Panc1 (cell line): ENCODE results near the gene RAD51AP1. TPM values are rescaled to one million over a fixed set of nuclear protein-coding genes. Genes with fewer than 3 reads are reported as not detected.

Experiments
- ATAC-seq: fragments of 200-7000 bp; cut with Tn5 transposase; 2 replicates; pipeline ENCODE4 v1.9.1; 2020; ENCODE audit warnings: mild to moderate bottlenecking, moderate library complexity
- BruUV-seq: library from RNA; stranded (reverse); fragments of 400-500 nt; replicated peaks from 2 replicates; lab custom pipeline; 2021; lab: Mats Ljungman, UMichigan
- CTCF ChIA-PET: fragments of 300-600 bp; sonication (Branson Sonifier 250); formaldehyde crosslinking; loops from one replicate; lab custom pipeline; 2022; ENCODE audit warnings: antibody characterized with exemption; lab: Charles Lee
- POLR2A ChIA-PET: fragments of 300-600 bp; sonication (Branson Sonifier 250); formaldehyde crosslinking; loops from one replicate; lab custom pipeline; 2022; ENCODE audit warnings: antibody characterized with exemption; lab: Charles Lee
- DNase-seq: peaks from one replicate; pipeline ENCODE4 v3.0.0-alpha.2; 2010; ENCODE audit warnings: low read depth, low spot score
- H3K27ac ChIP-seq: 2 replicates; pipeline ENCODE4 v1.5.1; 2011; ENCODE audit warnings: mild to moderate bottlenecking, low read length, inconsistent platforms
- H3K27me3 ChIP-seq: fragments of 200-500 bp; sonication (Bioruptor generic); 2 replicates; pipeline ENCODE4 v1.6.0; 2014; ENCODE audit warnings: low read length, inconsistent platforms; ENCODE audit not compliant: control insufficient read depth, insufficient read depth
- H3K36me3 ChIP-seq: fragments of 200-500 bp; sonication (Bioruptor generic); 2 replicates; pipeline ENCODE4 v1.5.1; 2014; ENCODE audit warnings: inconsistent platforms, mild to moderate bottlenecking, low read length, moderate library complexity; ENCODE audit not compliant: control insufficient read depth, insufficient read depth
- H3K4me1 ChIP-seq: 2 replicates; pipeline ENCODE4 v1.5.1; 2011; ENCODE audit warnings: inconsistent platforms, mild to moderate bottlenecking, low read length, moderate library complexity; ENCODE audit not compliant: control insufficient read depth, insufficient read depth
- H3K4me3 ChIP-seq, 2 experiments: 2 replicates each; pipeline ENCODE4 v1.5.1; 2011 to 2012; ENCODE audit warnings: low read depth in 2 of 2, low read length in 2 of 2, mild to moderate bottlenecking in 2 of 2, inconsistent platforms in 1 of 2, moderate library complexity in 1 of 2
- H3K9me3 ChIP-seq: fragments of 200-500 bp; sonication (Bioruptor generic); 2 replicates; pipeline ENCODE4 v1.5.1; 2014; ENCODE audit warnings: low read depth, mild to moderate bottlenecking, inconsistent platforms, low read length, moderate library complexity; ENCODE audit not compliant: control insufficient read depth, insufficient read depth
- POLR2AphosphoS5 ChIP-seq: IDR thresholded peaks from 2 replicates; pipeline ENCODE4 v1.6.1; 2012; ENCODE audit warnings: mild to moderate bottlenecking, low read depth, low read length, moderate library complexity
- SIN3A ChIP-seq: IDR thresholded peaks from 2 replicates; pipeline ENCODE4 v1.6.1; 2012; ENCODE audit warnings: low read depth, mild to moderate bottlenecking, low read length, moderate library complexity, borderline replicate concordance; ENCODE audit not compliant: insufficient read depth
- TCF7L2 ChIP-seq: IDR thresholded peaks from 2 replicates; pipeline ENCODE4 v1.6.1; 2011; ENCODE audit warnings: mild to moderate bottlenecking, low read depth, low read length, inconsistent platforms
- in situ Hi-C: cut with HindIII; loops from 2 replicates; pipeline ENCODE4 v1.10.0; 2016; ENCODE audit warnings: low sequenced_read_pairs, low pct_unique_long_range_greater_than_20kb
- intact Hi-C: fragments of 100-400 bp; cut with micrococcal nuclease; formaldehyde crosslinking; loops from one replicate; pipeline ENCODE4 v1.10.0; 2022; ENCODE audit not compliant: unreplicated experiment
- total RNA-seq: library from RNA; stranded (reverse); gene quantifications from one replicate; pipeline ENCODE4 v1.2.1, GENCODE V29; 2021; ENCODE audit not compliant: unreplicated experiment
- TF ChIP-seq, protein P1 (sequence below): fragments of 450-650 bp; IDR thresholded peaks from 2 replicates; pipeline ENCODE4 v1.5.1; 2017; ENCODE audit warnings: mild to moderate bottlenecking
- TF ChIP-seq, protein P2 (sequence below), 2 experiments: IDR thresholded peaks; 2 replicates each; pipeline ENCODE4 v1.6.1; 2011 to 2012; ENCODE audit warnings: low read depth in 2 of 2, control low read depth in 1 of 2, low read length in 1 of 2, mild to moderate bottlenecking in 1 of 2, moderate library complexity in 1 of 2; ENCODE audit not compliant: insufficient read depth in 1 of 2

Gene RAD51AP1
- total RNA-seq, 1 experiment from 2014 or later, result 18.1 TPM

DNA sequence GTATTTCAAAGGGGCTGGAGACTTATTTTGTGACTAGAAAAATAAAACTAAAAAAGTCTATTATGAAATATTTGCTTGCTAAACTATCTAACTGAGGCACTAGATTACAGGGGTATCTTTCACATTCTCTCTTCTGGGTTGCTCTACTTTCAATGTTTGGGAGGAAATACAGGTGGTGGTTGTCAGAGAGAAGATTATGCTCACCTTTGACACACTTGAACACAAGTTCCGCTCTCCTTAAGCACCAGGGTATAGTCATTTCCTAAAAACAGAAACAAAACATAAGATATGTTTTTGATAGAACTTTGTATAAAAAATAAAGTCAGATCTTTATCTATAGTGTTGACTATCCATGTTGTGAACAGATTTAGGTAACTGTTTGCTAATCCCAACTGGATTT is 47.7 kb upstream of the RAD51AP1 start:
- TF ChIP-seq, protein P1, sequence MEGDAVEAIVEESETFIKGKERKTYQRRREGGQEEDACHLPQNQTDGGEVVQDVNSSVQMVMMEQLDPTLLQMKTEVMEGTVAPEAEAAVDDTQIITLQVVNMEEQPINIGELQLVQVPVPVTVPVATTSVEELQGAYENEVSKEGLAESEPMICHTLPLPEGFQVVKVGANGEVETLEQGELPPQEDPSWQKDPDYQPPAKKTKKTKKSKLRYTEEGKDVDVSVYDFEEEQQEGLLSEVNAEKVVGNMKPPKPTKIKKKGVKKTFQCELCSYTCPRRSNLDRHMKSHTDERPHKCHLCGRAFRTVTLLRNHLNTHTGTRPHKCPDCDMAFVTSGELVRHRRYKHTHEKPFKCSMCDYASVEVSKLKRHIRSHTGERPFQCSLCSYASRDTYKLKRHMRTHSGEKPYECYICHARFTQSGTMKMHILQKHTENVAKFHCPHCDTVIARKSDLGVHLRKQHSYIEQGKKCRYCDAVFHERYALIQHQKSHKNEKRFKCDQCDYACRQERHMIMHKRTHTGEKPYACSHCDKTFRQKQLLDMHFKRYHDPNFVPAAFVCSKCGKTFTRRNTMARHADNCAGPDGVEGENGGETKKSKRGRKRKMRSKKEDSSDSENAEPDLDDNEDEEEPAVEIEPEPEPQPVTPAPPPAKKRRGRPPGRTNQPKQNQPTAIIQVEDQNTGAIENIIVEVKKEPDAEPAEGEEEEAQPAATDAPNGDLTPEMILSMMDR, result no peak
- no peak for TF ChIP-seq SIN3A
- TF ChIP-seq TCF7L2, result no peak
- TF ChIP-seq, protein P2, sequence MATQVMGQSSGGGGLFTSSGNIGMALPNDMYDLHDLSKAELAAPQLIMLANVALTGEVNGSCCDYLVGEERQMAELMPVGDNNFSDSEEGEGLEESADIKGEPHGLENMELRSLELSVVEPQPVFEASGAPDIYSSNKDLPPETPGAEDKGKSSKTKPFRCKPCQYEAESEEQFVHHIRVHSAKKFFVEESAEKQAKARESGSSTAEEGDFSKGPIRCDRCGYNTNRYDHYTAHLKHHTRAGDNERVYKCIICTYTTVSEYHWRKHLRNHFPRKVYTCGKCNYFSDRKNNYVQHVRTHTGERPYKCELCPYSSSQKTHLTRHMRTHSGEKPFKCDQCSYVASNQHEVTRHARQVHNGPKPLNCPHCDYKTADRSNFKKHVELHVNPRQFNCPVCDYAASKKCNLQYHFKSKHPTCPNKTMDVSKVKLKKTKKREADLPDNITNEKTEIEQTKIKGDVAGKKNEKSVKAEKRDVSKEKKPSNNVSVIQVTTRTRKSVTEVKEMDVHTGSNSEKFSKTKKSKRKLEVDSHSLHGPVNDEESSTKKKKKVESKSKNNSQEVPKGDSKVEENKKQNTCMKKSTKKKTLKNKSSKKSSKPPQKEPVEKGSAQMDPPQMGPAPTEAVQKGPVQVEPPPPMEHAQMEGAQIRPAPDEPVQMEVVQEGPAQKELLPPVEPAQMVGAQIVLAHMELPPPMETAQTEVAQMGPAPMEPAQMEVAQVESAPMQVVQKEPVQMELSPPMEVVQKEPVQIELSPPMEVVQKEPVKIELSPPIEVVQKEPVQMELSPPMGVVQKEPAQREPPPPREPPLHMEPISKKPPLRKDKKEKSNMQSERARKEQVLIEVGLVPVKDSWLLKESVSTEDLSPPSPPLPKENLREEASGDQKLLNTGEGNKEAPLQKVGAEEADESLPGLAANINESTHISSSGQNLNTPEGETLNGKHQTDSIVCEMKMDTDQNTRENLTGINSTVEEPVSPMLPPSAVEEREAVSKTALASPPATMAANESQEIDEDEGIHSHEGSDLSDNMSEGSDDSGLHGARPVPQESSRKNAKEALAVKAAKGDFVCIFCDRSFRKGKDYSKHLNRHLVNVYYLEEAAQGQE (IDR thresholded peaks at IDR 0.05; ENCODE audit: insufficient read depth in 1 of 2, low read depth in 2 of 2, low read length in 1 of 2), result no peak
- no peak for TF ChIP-seq POLR2AphosphoS5
- no peak overlapping the region for H3K4me3 ChIP-seq
- H3K27me3 ChIP-seq, result no peaks in the 10 kb centered on the region
- no peak for ATAC-seq
- BruUV-seq, result no TSS peak
- intact Hi-C loops (no loop called here), in situ Hi-C loops (no loop called here)
- H3K27ac ChIP-seq, result no peak overlapping the region
- no peaks in the 10 kb centered on the region for H3K4me1 ChIP-seq
- ChIA-PET CTCF (no interaction called here), POLR2A (no interaction called here)
- H3K36me3 ChIP-seq, result no peaks in the 10 kb centered on the region; the same call in 1 of the 2 replicates
- no peaks in the 10 kb centered on the region for H3K9me3 ChIP-seq
- DNase-seq, result no peak

DNA sequence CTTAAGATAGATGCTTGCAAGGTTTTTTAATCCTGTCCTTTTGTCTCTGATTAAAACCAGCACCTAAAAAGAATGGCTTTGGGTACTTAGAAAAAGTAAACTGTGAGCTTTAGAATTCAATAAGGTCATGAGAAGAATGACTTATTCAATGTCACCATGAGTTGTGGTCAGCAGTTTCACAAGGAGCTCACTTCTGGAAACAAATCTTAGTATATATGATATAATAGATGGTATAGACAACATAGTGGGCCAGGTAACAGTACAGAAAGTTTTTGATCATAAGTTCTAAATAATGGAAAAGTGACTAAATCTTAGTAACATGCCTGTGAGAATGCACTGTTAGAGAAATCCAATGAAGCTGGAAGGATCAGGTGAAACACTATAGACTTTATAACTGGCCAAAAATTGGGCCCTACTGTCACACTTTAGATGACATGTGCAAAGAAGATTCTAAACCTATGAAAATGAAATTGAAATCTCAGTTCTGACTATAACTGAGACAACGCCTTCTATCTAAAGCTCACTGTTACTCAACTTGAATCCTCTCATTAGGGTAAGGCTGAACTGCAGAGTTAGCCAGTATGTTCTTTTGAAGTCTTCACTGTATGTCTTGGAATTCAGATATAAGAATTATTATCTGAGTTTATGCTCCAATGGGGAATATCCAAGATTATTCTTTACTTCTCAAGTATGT is 42.4 kb upstream of the RAD51AP1 start:
- intact Hi-C loops, result no loop called here
- DNase-seq (no peak), ATAC-seq (no peak)
- Histone ChIP-seq H3K36me3 (peaks cover 2% of the 10 kb centered on the region), H3K4me1 (no peaks in the 10 kb centered on the region), H3K27me3 (no peaks in the 10 kb centered on the region), H3K4me3 (no peak overlapping the region), H3K27ac (no peak overlapping the region), H3K9me3 (no peaks in the 10 kb centered on the region)
- CTCF ChIA-PET, result no interaction called here
- in situ Hi-C loops, result no loop called here
- POLR2A ChIA-PET, result no interaction called here
- TF ChIP-seq, protein P2 (IDR thresholded peaks at IDR 0.05; ENCODE audit: insufficient read depth in 1 of 2, low read depth in 2 of 2, low read length in 1 of 2), result no peak
- BruUV-seq, result no TSS peak
